GM18499 (cell line): Measurements from ENCODE around the gene RHOH.

ENCODE experiments used
- ATAC-seq: cut with Tn5 transposase; IDR thresholded peaks from one replicate; pipeline ENCODE4 v1.9.1; 2021; ENCODE audit warnings: moderate number of reproducible peaks; ENCODE audit not compliant: insufficient read depth, unreplicated experiment

The RHOH gene

DNA sequence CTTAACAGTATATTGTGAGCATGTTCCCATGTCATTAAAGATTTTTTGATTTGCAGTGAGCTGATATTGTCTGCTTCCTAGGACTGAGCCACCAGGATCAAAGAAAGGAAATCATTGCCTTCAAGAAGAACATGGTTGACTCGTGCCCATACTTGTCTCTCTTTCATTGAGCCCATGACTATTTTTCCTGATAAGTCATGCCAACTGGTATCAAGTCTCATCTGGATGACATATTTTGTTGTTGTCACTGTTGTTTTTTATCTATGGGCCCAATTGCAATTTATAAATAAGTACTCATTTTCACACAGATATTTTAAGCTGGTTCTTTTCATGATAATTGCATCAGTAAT lies 10.2 kb upstream of the RHOH start:
- ATAC-seq, result no peak

GRCh38 chr4:40187386-40187906 lies 9.4 kb upstream of the RHOH start:
- no peak for ATAC-seq

GRCh38 chr4:40190019-40190418 lies 6.8 kb upstream of the RHOH start:
- ATAC-seq, result no peak

- ATAC-seq, result no peak
Observed at GRCh38 chr4:40190465-40190864, 6.4 kb upstream of the RHOH start.

DNA sequence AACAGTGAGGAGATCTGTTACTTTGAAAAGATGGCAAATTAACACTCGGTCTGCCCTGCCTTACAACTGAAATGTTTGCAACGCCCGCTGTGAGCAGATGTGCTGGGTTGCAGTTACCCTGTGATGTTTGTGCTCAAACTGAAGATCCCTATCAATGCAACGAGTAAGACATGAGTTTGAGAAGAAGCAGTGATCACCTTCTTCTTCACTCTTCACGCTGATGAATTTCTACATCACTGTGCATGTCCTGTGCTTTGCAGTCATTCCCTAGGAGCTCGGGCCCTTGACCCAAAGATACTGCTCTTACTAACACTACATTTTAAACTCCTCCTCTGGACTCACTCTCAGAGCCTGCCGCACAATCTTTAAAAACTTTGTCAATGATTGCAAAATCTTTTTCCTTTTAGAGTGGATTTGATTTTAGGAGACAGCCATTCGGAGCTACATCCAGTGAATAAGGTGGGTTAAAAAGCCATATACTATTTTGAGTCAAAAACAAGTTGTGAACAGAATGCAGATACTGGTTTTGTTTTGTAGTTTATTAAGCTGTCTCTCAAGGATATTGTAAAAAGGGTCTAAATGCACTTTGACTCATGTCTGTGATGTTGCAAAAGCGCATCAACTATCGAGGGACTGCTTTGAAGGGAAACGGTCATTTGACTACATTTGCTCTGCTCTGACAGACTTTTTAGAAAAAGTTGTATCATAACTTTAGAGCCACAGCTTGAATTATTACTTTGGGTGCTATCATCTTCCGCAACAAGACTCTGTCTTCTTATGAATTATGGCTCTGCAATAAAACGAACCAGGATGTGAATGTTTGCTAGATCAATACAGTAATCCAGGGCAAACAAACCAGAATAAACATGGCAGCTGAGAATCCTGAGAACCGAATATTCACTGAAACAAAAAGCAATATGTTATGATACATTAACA lies 5.7 kb upstream of the RHOH start:
- no peak for ATAC-seq

GRCh38 chr4:40192114-40193015 lies 4.5 kb upstream of the RHOH start:
- peak; percentile 28 for ATAC-seq

- no peak for ATAC-seq
Observed at GRCh38 chr4:40193016-40193571, 3.7 kb upstream of the RHOH start.

DNA sequence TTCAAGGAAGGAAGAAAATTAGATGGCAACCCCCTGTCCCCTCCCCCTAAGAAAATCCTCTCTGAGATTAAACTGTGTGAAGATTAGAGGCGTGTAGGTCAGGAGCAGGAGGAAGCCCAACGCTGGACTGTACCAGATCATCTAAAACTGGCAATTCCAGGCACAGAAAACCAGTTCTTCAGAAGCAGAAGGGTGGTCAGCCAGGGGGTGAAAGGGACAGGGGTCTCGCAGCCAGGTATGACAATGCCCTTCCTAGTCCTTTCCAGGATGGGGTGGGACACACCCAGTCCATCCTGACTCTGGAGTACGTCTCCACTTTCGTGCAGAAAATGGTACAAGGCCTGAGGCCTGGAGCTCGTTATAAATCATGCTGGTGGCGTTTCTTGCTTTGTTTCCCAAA lies 3.3 kb upstream of the RHOH start:
- no peak for ATAC-seq

DNA sequence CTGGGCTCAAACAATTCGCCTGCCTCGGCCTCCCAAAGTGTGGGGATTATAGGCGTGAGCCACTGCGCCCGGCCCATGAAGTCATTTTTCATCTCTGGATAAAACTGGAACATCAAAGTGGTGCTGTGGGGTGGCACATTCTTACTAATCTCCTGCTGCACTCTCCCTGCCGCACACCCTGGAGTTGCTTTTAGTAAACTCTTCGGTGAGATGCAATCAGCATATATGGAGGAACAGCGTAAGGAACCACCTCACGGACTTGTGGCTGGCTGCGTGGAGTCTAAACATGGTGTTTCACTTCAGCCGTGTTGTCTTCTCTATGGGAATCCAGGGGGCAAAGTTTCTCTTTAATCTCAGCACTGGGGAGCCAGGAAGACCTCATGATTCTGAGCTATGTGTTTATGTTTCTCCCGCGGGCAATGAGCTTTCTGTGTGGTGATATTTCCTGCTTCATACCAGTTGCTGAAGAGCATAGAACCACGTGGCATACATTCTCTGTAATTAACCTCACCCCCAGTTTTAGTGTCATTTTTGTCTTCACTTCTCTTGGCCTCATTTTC lies 2.1 kb upstream of the RHOH start:
- no peak for ATAC-seq

- no peak for ATAC-seq
Observed at GRCh38 chr4:40195182-40196177, 1.4 kb upstream of the RHOH start.

- no peak for ATAC-seq
Observed at GRCh38 chr4:40196272-40196671, 559 bp upstream of the RHOH start.

DNA sequence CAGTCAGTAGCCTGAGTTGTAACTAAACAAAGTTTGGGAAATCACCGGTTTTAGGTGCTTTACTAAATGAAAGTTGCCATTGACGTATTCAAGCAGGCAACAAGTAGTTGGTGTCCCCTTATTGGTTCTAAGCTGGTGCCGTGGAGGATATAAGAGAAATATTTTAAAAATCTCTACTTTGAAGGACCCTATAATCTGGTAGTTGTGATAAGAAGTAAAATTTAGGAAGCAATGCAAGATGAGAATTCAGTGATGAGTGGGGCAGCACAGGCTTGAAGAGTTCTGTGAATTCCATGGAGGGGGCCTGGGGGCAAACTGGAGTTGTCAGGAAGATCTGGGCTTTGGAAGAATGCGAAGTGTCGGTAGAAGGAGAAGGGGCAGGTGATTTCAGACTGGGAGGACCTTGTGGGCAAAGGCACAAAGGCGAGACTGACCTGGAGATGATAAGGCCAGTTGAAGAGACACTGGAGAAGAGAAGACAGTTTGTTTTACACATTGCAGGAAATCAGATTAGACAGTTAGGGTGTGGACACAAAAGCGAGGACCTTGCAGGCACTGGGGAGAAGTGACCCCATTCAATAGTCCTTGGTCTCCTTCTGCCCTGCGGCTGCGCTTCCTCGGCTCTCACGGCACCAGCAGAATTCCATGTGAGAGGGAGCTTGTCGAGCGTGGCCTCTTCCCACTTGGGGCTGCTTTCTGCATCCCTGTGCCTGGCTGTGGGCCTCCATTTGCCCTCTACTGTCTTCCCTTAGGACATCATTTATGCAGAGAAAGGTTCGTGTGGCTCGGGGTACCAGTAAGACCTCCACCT lies 1.3 kb downstream of the RHOH start:
- ATAC-seq, result no peak

GRCh38 chr4:40199179-40199670 lies 2.4 kb downstream of the RHOH start:
- ATAC-seq, result no peak

- peak; percentile 39 for ATAC-seq
Observed at GRCh38 chr4:40199999-40200874, 3.4 kb downstream of the RHOH start.

GRCh38 chr4:40200875-40201801 lies 4.3 kb downstream of the RHOH start:
- no peak for ATAC-seq

- ATAC-seq, result no peak
Observed at GRCh38 chr4:40201898-40202297, 5.1 kb downstream of the RHOH start.
